Stimulated activated CD8-positive, alpha-beta memory T cell treated with anti-CD3 and anti-CD28 coated beads, Interleukin-15, amount 100 ng/mL, for 4 hours (primary cell): ENCODE measurements around the gene OLIG3.

Experiments
- DNase-seq, 2 donors: peaks; one replicate each; pipeline ENCODE4 v3.0.0-alpha.2; 2020; ENCODE audit warnings: low read depth in 2 of 2

Gene OLIG3

GRCh38 chr6:137471497-137471896 is 22.7 kb downstream of the OLIG3 start:
- DNase-seq: no peak

- no peak for DNase-seq
These were observed 27.0 kb downstream of the OLIG3 start for GRCh38 chr6:137467211-137467610.

GRCh38 chr6:137465378-137466009 is 28.7 kb downstream of the OLIG3 start:
- DNase-seq: no peak

GRCh38 chr6:137452333-137452894 is 41.8 kb downstream of the OLIG3 start:
- DNase-seq: no peak

GRCh38 chr6:137443901-137444300 is 50.3 kb downstream of the OLIG3 start:
- no peak for DNase-seq
